ENCODE results near the gene TRPV3. TPM values are rescaled to one million over a fixed set of nuclear protein-coding genes. Genes with fewer than 3 reads are reported as not detected.
"Not testable (repeated sequence)": the region's sequence is repeated elsewhere in the genome, so short reads cannot be mapped to it uniquely, and the experiment has no call there.

Gene TRPV3
- total and polyA plus RNA-seq, 4 donors: 0.10 to 0.91 (median 0.33) TPM

- no peaks in the 10 kb centered on the region for H3K36me3 ChIP-seq (ENCODE audit: control insufficient read depth in 4 of 4, insufficient read depth in 4 of 4, low read length in 4 of 4)
- H3K9ac ChIP-seq (ENCODE audit: insufficient read depth in 1 of 2, low read length in 2 of 2): no peak overlapping the region
- H3K27me3 ChIP-seq (ENCODE audit: control insufficient read depth in 3 of 3, insufficient read depth in 3 of 3, low read length in 2 of 3): no peaks in the 10 kb centered on the region
- TF ChIP-seq, protein P1, sequence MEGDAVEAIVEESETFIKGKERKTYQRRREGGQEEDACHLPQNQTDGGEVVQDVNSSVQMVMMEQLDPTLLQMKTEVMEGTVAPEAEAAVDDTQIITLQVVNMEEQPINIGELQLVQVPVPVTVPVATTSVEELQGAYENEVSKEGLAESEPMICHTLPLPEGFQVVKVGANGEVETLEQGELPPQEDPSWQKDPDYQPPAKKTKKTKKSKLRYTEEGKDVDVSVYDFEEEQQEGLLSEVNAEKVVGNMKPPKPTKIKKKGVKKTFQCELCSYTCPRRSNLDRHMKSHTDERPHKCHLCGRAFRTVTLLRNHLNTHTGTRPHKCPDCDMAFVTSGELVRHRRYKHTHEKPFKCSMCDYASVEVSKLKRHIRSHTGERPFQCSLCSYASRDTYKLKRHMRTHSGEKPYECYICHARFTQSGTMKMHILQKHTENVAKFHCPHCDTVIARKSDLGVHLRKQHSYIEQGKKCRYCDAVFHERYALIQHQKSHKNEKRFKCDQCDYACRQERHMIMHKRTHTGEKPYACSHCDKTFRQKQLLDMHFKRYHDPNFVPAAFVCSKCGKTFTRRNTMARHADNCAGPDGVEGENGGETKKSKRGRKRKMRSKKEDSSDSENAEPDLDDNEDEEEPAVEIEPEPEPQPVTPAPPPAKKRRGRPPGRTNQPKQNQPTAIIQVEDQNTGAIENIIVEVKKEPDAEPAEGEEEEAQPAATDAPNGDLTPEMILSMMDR (IDR thresholded peaks at IDR 0.05; ENCODE audit: control extremely low read depth, extremely low read depth): no peak
- WGBS, 2 donors: 93 to 94% methylated on average over 21 of the region's 21 CpGs
- DNase-seq (no peak), ATAC-seq (ENCODE audit: insufficient read depth, low FRiP score) (no peak)
- H3K9me3 ChIP-seq (ENCODE audit: control insufficient read depth in 4 of 4, insufficient read depth in 3 of 4, low read length in 3 of 4): no peaks in the 10 kb centered on the region
- H3K27ac ChIP-seq (ENCODE audit: low read depth in 1 of 2, low read length in 1 of 2): no peak overlapping the region
- H3K4me1 ChIP-seq (ENCODE audit: control insufficient read depth in 5 of 5, insufficient read depth in 5 of 5, low read length in 5 of 5): peaks cover 0 to 26% (median 0%) of the 10 kb centered on the region in 5 donors
- H3K4me3 ChIP-seq: no peak overlapping the region
Observed at GRCh38 chr17:3472137-3472536, 85.5 kb downstream of the TRPV3 start.

DNA sequence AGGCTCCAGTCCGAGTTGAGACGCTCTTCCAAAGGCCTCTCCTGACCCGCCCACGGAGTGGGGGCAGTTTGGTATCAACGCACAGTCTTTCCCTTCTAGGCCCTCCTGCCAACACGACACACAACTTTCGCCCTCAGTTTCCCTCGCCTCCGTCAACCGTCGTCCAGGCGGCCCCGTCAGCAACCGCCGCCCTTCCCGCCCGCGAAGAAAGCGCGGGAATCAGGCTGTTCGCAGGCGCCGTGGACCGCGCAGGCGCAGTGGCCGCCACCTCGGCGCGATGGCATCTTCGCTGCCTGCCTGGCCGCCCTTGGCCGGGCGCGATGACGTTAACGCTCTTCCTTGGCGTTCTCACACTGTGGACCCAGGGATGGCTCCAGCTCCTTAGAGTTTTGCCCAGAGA, 86.0 kb downstream of the TRPV3 start, which contains the start of gene SPATA22:
SPATA22 (minus strand) TSS at position 221 of the 400 bp plus-strand sequence. CDS start 2,494 bp downstream, outside the sequence.
- 96% methylated on average over 38 of the region's 38 CpGs for WGBS, 2 donors
- no peaks in the 10 kb centered on the region for H3K9me3 ChIP-seq (ENCODE audit: control insufficient read depth in 4 of 4, insufficient read depth in 3 of 4, low read length in 3 of 4)
- ATAC-seq (ENCODE audit: insufficient read depth, low FRiP score) (no peak), DNase-seq (no peak)
- H3K27ac ChIP-seq (ENCODE audit: low read depth in 1 of 2, low read length in 1 of 2): no peak within 1 kb of the TSS
- H3K9ac ChIP-seq (ENCODE audit: insufficient read depth in 1 of 2, low read length in 2 of 2): no peak within 1 kb of the TSS
- H3K36me3 ChIP-seq (ENCODE audit: control insufficient read depth in 4 of 4, insufficient read depth in 4 of 4, low read length in 4 of 4): no peaks in the 10 kb centered on the region
- TF ChIP-seq, protein P1 (IDR thresholded peaks at IDR 0.05; ENCODE audit: control extremely low read depth, extremely low read depth): no peak
- no peaks in the 10 kb centered on the region for H3K27me3 ChIP-seq (ENCODE audit: control insufficient read depth in 3 of 3, insufficient read depth in 3 of 3, low read length in 2 of 3)
- no peak within 1 kb of the TSS for H3K4me3 ChIP-seq
- H3K4me1 ChIP-seq (ENCODE audit: control insufficient read depth in 5 of 5, insufficient read depth in 5 of 5, low read length in 5 of 5): peaks cover 0 to 26% (median 0%) of the 10 kb centered on the region in 5 donors

- TF ChIP-seq, protein P1 (IDR thresholded peaks at IDR 0.05; ENCODE audit: control extremely low read depth, extremely low read depth): no peak
- no peaks in the 10 kb centered on the region for H3K36me3 ChIP-seq (ENCODE audit: control insufficient read depth in 4 of 4, insufficient read depth in 4 of 4, low read length in 4 of 4)
- H3K4me3 ChIP-seq: no peak overlapping the region
- no peaks in the 10 kb centered on the region for H3K27me3 ChIP-seq (ENCODE audit: control insufficient read depth in 3 of 3, insufficient read depth in 3 of 3, low read length in 2 of 3)
- ATAC-seq (ENCODE audit: insufficient read depth, low FRiP score) (no peak), DNase-seq (no peak)
- H3K27ac ChIP-seq (ENCODE audit: low read depth in 1 of 2, low read length in 1 of 2): no peak overlapping the region
- no peak overlapping the region for H3K9ac ChIP-seq (ENCODE audit: insufficient read depth in 1 of 2, low read length in 2 of 2)
- no peaks in the 10 kb centered on the region for H3K9me3 ChIP-seq (ENCODE audit: control insufficient read depth in 4 of 4, insufficient read depth in 3 of 4, low read length in 3 of 4)
- 61 to 87% methylated on average over 5 of the region's 5 CpGs for WGBS, 2 donors
- peaks cover 0 to 10% (median 0%) of the 10 kb centered on the region in 5 donors for H3K4me1 ChIP-seq (ENCODE audit: control insufficient read depth in 5 of 5, insufficient read depth in 5 of 5, low read length in 5 of 5)
Observed at GRCh38 chr17:3469529-3469928, 88.1 kb downstream of the TRPV3 start.

DNA sequence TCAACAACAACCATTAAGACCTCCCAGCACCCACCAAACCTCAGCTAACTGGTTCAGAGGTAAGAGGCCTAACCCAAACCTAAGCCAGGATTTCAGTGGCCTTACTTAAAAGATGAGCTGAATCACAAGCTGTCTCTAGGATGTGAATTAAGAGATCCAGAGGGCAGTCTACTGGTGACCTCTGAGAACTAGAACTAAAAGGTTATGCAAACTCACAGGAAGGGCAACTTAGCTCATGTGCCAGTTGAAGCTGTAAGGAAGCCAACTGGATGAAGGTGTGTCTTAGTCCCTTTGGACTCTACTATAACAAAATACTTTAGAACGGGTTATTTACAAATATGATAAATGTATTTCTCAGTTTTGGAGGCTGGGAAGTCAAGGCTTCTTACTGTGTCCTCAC, 91.3 kb downstream of the TRPV3 start:
- DNase-seq; H3K4me1 ChIP-seq (ENCODE audit: control insufficient read depth in 5 of 5, insufficient read depth in 5 of 5, low read length in 5 of 5); H3K9me3 ChIP-seq (ENCODE audit: control insufficient read depth in 4 of 4, insufficient read depth in 3 of 4, low read length in 3 of 4); H3K27me3 ChIP-seq (ENCODE audit: control insufficient read depth in 3 of 3, insufficient read depth in 3 of 3, low read length in 2 of 3); H3K4me3 ChIP-seq; H3K36me3 ChIP-seq (ENCODE audit: control insufficient read depth in 4 of 4, insufficient read depth in 4 of 4, low read length in 4 of 4); H3K27ac ChIP-seq (ENCODE audit: low read depth in 1 of 2, low read length in 1 of 2); H3K9ac ChIP-seq (ENCODE audit: insufficient read depth in 1 of 2, low read length in 2 of 2); ATAC-seq (ENCODE audit: insufficient read depth, low FRiP score): not testable (repeated sequence)
- 75 to 76% methylated on average over 1 of the region's 1 CpG for WGBS, 2 donors

Other genes starting within 250 kb of the TRPV3 start
- gene OR3A2, start 171.5 kb downstream of the TRPV3 start, total RNA-seq: under 1 TPM in 1 of 2 donors, not detected in 1; 0.37 TPM
- under 1 TPM in 1 of 2 donors, not detected in 1; 0.10 TPM for gene OR3A2, start 171.5 kb downstream of the TRPV3 start, polyA plus RNA-seq
- not detected for gene OR1E1, start 159.4 kb downstream of the TRPV3 start, total RNA-seq
- not detected for gene OR1E1, start 159.4 kb downstream of the TRPV3 start, polyA plus RNA-seq
- gene OR3A3, start 146.4 kb downstream of the TRPV3 start, total RNA-seq: under 1 TPM in 1 of 2 donors, not detected in 1; 0.63 TPM
- gene OR3A3, start 146.4 kb downstream of the TRPV3 start, polyA plus RNA-seq: not detected
- not detected for gene OR1E2, start 124.0 kb downstream of the TRPV3 start, total RNA-seq
- not detected for gene OR1E2, start 124.0 kb downstream of the TRPV3 start, polyA plus RNA-seq
- gene SPATA22, start 86.0 kb downstream of the TRPV3 start, total RNA-seq: not detected
- gene SPATA22, start 86.0 kb downstream of the TRPV3 start, polyA plus RNA-seq: under 1 TPM; 0.06 to 0.12 TPM
- 10 to 100 TPM in 1 of 2 donors, 1 to 10 TPM in 1; 2.5 to 17.5 TPM for gene ASPA, start 81.8 kb downstream of the TRPV3 start, total RNA-seq
- under 1 TPM; 0.31 to 0.96 TPM for gene ASPA, start 81.8 kb downstream of the TRPV3 start, polyA plus RNA-seq
- 1 to 10 TPM; 3.4 to 6.6 TPM for gene TRPV1, start 51.6 kb upstream of the TRPV3 start, total RNA-seq
- 1 to 10 TPM; 1.4 to 2.6 TPM for gene TRPV1, start 51.6 kb upstream of the TRPV3 start, polyA plus RNA-seq
- gene SHPK, start 78.4 kb upstream of the TRPV3 start, total RNA-seq: 10 to 100 TPM; 15.9 to 16.8 TPM
- gene SHPK, start 78.4 kb upstream of the TRPV3 start, polyA plus RNA-seq: 1 to 10 TPM; 4.9 to 6.7 TPM
- gene CTNS, start 78.9 kb upstream of the TRPV3 start, total RNA-seq: 10 to 100 TPM; 14.3 to 24.9 TPM
- 10 to 100 TPM in 1 of 2 donors, 1 to 10 TPM in 1; 7.7 to 24.1 TPM for gene CTNS, start 78.9 kb upstream of the TRPV3 start, polyA plus RNA-seq
- gene TAX1BP3, start 110.8 kb upstream of the TRPV3 start, total RNA-seq: 100 to 1,000 TPM in 1 of 2 donors, 10 to 100 TPM in 1; 71.0 to 146 TPM
- gene TAX1BP3, start 110.8 kb upstream of the TRPV3 start, polyA plus RNA-seq: 100 to 1,000 TPM in 1 of 2 donors, 10 to 100 TPM in 1; 69.7 to 123 TPM
- 10 to 100 TPM; 10.9 to 40.0 TPM for gene EMC6, start 111.0 kb upstream of the TRPV3 start, total RNA-seq
- gene EMC6, start 111.0 kb upstream of the TRPV3 start, polyA plus RNA-seq: 10 to 100 TPM; 85.0 to 93.4 TPM
- 1 to 10 TPM; 2.0 to 4.7 TPM for gene P2RX5, start 138.3 kb upstream of the TRPV3 start, total RNA-seq
- gene P2RX5, start 138.3 kb upstream of the TRPV3 start, polyA plus RNA-seq: 1 to 10 TPM; 1.3 to 4.7 TPM
- gene HASPIN, start 166.1 kb upstream of the TRPV3 start, total RNA-seq: 1 to 10 TPM in 1 of 2 donors, under 1 TPM in 1; 0.55 to 1.1 TPM
- under 1 TPM; 0.24 to 0.47 TPM for gene HASPIN, start 166.1 kb upstream of the TRPV3 start, polyA plus RNA-seq
- gene ITGAE, start 243.4 kb upstream of the TRPV3 start, total RNA-seq: 10 to 100 TPM; 16.8 to 21.3 TPM
- gene ITGAE, start 243.4 kb upstream of the TRPV3 start, polyA plus RNA-seq: 10 to 100 TPM; 34.0 to 37.3 TPM